Smooth muscle cell of the brain vasculature (primary cell): ENCODE data around the gene HMCN2.

Source experiments
- DNase-seq: peaks from one replicate; pipeline ENCODE4 v3.0.0-alpha.2; 2012; ENCODE audit warnings: low read depth, low spot score

The HMCN2 gene

DNA sequence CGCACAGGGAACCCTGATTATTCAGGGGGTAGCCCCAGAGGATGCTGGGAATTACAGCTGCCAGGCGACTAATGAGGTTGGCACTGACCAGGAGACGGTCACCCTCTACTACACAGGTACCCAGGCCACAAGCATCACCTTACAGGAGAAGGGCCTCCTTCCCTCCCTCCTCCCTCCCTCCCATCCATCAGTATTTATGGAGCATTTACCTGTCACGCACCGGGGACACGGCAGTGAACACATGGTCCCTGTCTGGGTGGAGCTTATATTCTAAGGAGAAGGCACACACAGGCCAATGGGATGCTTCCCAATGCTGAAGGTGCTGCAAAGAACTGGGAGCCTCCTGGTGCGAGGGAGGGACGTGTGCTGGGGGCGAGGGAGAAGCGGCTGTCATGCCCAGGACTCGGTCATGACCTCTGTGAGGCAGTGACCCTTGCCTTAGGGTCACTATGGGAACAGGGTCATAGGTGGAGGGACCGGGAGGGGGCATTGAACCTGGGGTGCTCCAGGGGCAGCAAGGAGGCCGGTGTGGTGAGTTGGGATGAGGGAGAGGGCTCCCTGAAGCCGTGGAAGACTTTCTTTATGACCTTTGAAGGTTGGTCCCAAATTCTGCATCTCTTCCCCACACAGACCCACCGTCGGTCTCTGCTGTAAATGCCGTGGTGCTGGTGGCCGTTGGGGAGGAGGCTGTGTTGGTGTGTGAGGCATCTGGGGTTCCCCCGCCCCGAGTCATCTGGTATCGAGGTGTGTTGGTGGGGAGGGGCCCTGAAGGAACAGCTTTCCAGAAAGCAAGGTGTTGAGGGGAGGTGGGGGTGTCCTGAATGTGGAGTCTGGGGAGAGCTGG, 41.5 kb downstream of the HMCN2 start:
- no peak for DNase-seq

GRCh38 chr9:130307667-130307943, 42.0 kb downstream of the HMCN2 start:
- no peak for DNase-seq

- no peak for DNase-seq
These were observed 42.6 kb downstream of the HMCN2 start for GRCh38 chr9:130308081-130308571.

- no peak for DNase-seq
These were observed 44.3 kb downstream of the HMCN2 start for GRCh38 chr9:130309689-130310455.

GRCh38 chr9:130310456-130310855, 44.9 kb downstream of the HMCN2 start:
- DNase-seq: no peak

GRCh38 chr9:130311003-130311402, 45.4 kb downstream of the HMCN2 start:
- no peak for DNase-seq

GRCh38 chr9:130311408-130312140, 46.0 kb downstream of the HMCN2 start:
- no peak for DNase-seq

- no peak for DNase-seq
These were observed 47.7 kb downstream of the HMCN2 start for GRCh38 chr9:130313103-130313858.

DNA sequence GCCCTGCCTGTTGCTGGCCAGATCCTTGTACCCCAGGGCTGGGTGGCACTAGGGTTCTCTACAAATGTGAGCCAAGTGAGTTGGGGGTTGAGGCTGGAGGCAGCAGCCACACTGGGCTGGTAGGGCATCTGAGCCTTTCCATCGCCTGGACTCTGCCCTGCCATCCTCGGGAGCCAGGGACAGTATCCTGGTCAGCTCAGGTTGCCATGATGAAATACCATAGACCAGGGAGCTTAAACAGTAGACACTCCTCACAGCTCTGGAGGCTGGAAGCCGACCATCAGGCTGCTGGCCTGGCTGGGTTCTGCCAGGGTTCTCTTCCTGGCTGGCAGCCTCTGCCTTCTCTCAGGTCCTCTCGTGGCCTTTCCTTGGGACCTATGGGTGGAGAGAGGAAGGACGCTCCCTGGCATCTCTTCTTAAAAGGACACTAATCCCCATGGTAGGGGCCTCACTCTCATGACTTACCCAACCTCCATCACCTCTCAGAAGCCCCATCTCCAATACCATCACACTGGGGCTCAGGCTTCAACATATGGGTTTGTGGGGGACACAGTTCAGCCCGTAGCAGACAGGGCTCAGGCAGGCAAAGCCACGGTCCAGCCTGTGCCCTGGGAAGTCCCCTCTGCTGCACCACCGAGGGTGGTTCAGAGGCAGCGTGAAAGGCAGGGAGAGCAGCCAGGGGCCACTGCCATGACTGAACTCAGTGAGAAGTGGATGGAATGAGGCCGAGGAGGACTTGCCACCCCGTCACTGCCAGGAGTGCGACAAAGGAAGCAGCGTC, 50.1 kb downstream of the HMCN2 start:
- no peak for DNase-seq

GRCh38 chr9:130316430-130316829, 50.9 kb downstream of the HMCN2 start:
- DNase-seq: no peak

GRCh38 chr9:130319300-130319699, 53.7 kb downstream of the HMCN2 start:
- DNase-seq: no peak

- no peak for DNase-seq
These were observed 54.6 kb downstream of the HMCN2 start for GRCh38 chr9:130319944-130320712.

DNA sequence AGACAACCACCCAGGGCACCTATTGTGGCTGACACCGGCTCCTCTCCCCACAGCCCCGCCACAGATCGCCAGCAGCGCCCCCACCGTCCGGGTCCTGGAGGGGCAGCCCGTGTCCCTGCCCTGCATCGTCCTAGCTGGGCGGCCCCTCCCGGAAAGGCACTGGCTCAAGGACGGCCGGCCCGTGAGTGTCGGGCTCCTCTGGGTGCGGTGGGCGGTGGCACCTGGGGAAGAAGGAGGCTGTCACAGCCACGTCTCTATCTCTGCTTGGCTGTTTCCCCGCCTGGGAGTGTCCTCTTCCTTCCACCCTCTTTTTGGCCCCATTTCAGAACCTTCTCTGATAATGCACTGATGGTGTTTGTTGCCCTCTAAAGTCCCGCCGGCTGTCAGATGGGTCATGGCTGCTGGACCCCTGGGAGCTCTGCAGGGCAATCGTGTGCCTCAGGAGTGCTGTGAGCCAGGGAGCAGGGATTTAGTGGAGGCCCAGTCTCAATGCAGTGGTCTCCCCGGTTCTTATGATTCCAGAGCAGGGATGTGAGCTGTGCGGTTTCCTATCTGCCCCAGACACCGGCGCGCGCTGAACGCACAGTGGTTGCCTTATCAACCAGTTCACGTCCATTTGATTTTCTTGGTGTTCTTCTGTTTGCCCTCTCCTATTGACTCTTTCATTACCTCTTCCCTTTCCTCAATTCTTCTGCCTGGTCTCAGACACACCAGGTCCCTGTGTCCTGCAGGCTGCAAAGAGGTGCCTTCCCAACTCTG, 55.3 kb downstream of the HMCN2 start:
- DNase-seq: no peak

- DNase-seq: no peak
These were observed 56.0 kb downstream of the HMCN2 start for GRCh38 chr9:130321539-130321938.

DNA sequence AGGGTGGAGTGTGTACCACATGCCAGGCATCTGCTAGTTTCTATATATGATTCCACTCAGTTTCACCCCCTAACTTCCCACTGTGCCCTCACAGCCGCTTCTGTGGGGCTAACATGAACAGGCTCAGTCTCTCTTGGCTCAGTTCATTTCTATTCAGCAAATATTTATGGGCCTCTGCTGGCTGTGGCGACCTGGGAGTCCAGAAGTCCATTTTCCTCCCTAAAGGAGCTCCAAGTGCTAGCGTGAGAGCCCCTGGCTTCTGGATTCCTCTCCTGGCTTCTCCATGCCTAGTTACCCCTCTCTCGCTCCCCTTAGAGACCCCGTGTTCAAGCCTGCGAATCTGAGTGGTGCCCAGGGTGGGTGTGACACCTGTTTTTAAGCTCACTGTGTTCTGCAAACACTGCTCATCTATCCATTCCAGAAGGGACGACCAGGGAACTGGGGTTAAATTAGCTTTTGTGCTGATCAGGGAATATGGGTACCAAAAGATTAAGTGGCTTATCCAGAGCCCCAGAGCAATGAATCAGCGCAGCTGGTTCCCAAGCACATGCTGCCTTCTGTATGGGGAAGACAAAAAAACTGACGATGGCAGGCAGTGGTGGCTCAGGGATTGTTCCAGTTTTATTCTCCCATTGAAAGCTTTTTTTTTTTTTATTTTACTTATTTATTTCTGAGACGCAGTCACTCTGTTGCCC, 57.6 kb downstream of the HMCN2 start:
- DNase-seq: no peak

DNA sequence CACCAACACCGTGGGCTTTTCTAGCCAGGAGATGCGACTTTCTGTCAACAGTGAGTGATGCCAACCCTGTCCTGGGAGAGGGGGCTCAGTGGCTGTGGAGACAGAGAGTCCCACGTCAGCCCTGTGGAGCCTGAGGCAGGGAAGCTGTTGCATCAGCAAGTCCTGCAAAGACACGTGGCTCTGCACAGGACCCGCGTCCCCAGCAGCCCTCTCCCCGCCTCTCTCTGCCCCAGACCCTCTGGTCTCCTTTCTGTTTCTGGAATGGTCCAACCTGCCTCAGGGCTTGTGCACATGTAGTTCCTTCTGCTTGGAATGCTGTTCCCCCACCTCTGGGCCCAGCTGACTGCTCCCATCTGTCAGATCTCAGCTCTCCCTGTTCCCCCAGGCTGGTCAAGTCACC, 60.4 kb downstream of the HMCN2 start:
- no peak for DNase-seq

DNA sequence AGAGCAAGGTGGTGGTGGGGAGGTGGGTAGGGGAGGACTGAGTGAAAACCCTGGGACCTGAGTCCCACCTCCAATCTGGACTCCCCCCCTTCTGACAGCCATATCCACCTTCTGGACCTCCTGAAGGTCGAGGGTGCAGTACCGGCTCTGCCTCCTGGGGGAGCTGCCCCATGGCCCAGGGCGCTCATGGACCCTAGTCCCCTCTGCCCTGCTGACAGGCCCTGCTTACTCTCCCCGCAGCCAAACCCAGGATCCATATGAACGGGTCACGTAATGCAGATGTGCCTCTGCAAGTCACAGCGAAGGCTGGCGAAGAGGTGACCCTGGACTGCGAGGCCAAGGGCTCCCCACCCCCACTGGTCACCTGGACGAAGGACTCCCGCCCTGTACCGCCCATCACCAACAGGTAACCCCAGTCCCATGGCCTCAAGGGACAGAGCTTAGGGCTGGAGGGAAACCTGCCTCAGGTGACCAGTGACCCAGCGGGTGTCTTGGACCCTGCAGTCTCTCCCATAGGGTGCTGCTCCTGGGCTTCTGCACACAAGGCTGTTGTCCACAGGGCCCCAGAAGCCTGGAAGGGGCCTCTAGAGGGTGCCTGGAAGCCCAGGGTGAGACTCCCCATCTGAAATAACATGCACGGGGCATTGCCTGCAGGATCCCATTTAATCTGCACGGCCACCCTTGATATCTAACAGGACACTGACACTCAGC, 61.7 kb downstream of the HMCN2 start:
- no peak for DNase-seq

DNA sequence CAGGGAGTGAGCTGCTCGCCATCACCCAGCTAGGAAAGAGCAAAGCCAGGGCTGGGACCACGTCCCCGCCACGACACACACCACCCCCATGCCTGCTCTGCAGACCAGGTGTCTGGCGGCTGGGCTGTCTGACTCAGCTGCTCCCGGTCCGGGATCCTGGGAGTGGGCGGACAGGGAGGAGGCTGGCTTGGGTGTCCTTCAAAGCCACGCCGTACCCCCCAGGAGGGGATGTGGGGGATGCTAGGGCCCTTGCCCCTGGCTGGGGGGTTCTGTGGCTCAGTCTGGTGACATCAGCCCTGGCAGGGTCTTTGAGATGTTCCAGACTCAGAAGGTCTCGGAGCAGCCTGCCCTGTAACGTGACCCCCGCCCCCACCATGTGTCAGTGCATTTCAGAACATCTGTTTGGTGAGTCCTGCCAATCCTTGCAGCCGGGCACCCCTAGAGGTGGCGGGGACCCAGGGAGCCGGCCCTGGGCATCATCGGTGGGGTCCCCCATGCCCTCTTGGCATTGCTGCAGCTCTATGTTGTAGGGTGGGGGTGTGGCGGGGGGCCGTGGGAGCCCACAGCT, 62.3 kb downstream of the HMCN2 start:
- no peak for DNase-seq
